ENCODE measurements around the gene S100A16. TPM values are rescaled to one million over a fixed set of nuclear protein-coding genes. Genes with fewer than 3 reads are reported as not detected.
"Not testable (repeated sequence)": the region's sequence is repeated elsewhere in the genome, so short reads cannot be mapped to it uniquely, and the experiment has no call there.

The S100A16 gene
- total RNA-seq, 1 donor from 2014 or later: 39.8 TPM

DNA sequence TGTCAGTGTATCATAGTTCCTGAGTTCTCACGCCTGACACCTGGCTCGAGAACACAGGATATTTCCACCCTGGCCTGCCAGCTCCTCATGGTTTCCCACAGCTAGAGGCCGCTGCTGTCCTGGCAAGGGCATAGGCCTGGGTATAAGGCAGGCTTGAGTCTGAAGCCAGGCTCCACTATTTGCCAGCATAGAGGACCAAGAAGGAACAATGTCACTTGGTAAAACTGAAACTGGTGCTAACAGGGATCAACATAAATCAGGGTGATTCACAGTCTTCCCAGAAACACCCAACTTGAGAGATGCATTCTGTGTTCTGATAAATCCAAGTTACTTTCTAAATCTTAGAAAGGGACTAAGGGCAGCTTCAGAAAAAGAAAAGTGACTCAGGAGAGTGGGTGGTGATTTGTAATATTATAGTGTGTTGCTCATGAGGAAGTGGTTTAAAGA is 40.3 kb downstream of the S100A16 start:
- intact Hi-C loops (cut with DNase I): loop anchor here (2.0 to 5.0 kb wide), 3 partner anchors 98 to 415 kb away; partner anchors contain the start of genes ILF2 and RAB13
- DNase-seq (ENCODE audit: low spot score): peak; percentile 86

DNA sequence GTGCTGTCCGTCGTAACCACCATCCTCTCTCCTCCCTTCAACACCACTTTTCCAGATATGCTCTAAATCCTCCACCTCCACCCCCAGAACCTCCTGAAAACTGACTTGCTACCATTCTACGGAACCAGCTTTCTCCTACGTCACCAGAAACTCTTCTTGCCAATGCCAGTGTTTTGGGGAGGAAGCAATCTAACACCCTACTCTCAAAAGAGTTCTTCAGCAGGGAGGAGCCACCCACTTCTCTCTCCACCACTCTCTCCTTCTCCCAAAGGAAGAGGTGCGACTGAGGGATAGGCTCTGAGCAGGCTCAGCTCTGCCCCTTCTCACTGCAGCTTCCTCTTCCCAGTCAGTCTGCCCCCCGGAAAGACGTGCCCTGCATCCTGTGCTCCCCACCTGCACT is 41.2 kb downstream of the S100A16 start:
- intact Hi-C loops (cut with DNase I): loop anchor here (2.0 to 5.0 kb wide), 3 partner anchors 99 to 416 kb away; partner anchors contain the start of genes ILF2 and RAB13
- DNase-seq (ENCODE audit: low spot score): no peak

DNA sequence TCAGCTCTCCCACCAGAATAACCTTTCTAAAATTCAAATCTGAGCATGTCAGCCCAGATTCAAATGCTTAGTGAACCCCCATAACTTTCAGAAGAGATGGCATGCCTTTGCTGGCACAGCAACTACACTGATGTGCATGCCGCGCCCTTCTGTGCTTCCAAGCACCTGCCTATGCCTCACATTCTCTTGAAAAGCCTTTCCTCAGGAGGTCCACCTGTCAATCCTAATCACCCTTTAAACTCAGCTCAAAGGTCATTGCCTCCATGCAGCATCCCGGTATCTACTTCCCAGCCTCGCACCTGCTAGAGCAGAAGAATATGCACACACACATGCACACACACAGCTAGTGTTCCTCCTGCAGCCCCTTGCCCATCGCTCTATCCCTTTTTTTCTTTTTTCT is 42.1 kb downstream of the S100A16 start:
- DNase-seq (ENCODE audit: low spot score): no peak
- intact Hi-C loops (cut with DNase I): loop anchor here (5.0 kb wide), 2 partner anchors 201 to 416 kb away; partner anchors contain the start of gene RAB13

DNA sequence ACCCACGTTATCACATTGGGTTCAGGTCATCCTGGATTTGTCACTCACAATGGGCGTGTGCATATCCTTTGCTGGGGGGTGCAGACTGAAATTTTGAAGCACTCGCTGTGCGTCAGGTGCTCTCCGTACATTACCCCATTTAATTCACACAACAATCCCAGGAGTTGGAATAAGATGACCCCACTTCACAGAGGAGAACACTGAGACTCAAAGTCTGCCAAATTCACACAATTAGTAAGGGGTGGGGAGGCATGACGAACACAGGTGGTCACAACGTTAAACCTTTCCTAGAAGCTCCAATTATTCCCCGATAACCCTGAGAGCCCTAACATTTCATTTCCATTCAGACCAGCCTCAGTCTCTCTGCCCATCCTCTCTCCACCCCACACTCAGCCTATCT is 43.5 kb downstream of the S100A16 start:
- no peak for DNase-seq (ENCODE audit: low spot score)
- intact Hi-C loops (cut with DNase I): loop anchor here (2.0 to 5.0 kb wide), 2 partner anchors 47 to 217 kb away; partner anchors contain the start of gene S100A14

DNA sequence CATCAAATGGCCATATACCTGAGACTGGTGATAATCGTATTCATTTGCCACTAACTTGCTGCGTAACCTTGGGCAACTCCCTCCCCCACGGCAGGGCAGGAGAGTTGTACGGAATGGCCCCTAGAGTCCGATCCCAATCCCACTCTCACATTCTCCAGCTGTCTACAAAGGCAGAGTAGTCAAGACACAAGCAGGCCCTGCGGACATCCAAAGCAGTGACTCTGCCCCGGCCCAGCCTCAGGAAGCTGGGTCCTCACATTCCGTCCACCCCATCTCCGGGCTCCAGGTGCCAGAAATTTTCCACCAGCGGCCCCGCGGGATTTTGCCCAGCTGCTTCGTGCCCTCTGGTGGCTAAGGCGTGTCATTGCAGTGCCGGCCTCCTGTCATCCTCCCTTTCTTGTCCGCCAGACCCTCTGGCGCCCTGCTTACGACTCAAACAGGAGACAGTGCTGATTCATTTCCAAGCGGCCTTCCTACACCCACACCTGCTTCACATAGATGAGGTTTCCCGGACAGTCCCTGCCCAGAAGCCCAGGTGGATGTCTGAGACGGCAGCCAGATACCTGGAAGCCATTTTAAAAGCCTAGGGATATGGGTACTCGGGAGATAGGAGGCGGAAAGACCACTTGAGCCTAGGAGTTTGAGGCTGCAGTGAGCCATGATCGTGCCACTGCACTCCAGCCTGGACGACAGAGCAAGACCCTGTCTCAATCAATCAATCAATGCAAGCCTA is 44.4 kb downstream of the S100A16 start:
- intact Hi-C loops (cut with DNase I): loop anchor here (1.0 to 5.0 kb wide), 4 partner anchors 35 to 216 kb away; partner anchors contain the start of gene S100A14
- peak; percentile 96 for DNase-seq (ENCODE audit: low spot score)

DNA sequence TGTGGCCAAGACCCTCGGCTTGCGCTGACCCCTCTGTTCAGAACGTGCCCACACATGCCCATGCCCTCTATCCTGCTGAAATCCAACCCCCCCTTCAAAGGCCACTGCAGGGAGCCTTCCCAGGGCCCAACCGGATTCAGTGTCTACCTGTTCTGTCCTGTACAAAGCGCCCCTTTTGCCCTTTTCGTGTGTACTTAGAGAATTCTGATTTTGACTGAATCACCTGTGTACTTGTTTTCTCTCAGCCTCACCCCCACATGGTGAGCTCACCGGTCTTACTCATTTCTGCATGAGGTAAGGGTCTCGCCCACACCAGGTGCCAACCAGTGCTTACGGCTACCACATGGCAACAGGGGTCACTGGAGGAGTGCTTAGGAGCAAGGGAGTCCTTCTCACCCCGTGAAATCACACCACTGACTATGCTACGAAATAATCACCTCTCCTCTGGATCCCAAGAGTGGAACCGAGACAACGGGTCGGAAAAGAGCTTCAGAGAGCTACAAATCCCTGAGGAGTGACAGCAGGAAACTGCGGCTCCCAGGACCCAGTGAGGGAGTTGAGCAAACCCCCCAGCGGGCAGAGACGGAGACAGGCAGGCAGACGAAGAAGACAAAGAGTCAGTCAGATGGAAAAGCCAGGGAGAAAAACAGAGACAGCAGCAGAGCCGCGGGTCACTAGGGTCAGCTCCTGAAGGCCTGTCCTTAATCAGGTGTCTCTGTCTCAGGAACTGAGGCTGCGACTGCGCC is 45.1 kb downstream of the S100A16 start:
- no peak for DNase-seq (ENCODE audit: low spot score)
- intact Hi-C loops (cut with DNase I): loop anchor here (1.0 to 5.0 kb wide), 4 partner anchors 34 to 215 kb away; partner anchors contain the start of gene S100A14

DNA sequence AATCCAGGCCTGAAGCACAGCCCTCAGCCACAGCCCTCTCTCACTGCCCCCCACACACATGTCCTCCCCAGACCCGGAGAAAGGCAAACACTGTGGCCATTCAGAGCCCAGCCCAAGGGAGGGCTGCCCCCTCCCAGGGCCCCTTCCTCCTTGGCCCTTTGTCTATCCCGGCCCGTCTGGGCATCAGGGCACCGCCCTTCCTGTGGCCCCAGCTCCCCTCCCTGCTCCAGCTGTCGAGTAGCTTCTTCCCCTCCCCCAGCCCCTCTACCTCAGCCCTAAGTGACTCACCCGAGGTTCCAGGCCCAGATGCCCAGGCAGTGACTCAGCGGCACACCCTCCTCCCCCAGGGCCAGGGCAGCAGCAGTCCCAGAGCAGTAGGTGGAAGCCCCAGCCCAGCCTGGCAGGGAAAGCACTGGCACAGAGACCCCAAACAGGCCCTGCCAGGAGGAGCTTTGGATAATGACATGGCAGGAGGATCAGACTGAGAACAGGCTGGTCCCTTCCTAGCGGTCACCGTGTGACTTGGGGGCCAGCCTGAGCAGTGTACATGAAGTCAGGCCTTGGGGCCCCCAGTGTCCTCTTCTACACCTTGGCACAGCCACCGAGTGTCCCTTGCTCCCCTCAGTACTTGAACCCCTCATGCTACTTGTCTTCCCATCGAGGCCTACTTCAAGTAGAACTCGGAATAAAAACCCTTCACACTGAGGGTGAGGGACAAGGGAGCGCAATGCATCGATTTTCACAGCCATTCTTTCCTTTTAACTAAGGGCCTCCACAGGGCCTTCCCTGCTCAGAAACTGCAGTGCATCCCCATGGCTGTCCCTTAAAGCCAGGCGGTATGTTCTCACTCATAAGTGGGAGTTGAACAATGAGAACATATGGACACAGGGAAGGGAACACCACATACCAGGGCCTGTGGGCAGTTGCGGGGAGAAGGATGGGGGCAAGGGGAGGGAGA is 46.2 kb downstream of the S100A16 start:
- peak; percentile 99 for DNase-seq (ENCODE audit: low spot score)
- intact Hi-C loops (cut with DNase I): loop anchor here (1.0 to 5.0 kb wide), 2 partner anchors 59 to 214 kb away; no protein-coding TSS in a partner anchor

DNA sequence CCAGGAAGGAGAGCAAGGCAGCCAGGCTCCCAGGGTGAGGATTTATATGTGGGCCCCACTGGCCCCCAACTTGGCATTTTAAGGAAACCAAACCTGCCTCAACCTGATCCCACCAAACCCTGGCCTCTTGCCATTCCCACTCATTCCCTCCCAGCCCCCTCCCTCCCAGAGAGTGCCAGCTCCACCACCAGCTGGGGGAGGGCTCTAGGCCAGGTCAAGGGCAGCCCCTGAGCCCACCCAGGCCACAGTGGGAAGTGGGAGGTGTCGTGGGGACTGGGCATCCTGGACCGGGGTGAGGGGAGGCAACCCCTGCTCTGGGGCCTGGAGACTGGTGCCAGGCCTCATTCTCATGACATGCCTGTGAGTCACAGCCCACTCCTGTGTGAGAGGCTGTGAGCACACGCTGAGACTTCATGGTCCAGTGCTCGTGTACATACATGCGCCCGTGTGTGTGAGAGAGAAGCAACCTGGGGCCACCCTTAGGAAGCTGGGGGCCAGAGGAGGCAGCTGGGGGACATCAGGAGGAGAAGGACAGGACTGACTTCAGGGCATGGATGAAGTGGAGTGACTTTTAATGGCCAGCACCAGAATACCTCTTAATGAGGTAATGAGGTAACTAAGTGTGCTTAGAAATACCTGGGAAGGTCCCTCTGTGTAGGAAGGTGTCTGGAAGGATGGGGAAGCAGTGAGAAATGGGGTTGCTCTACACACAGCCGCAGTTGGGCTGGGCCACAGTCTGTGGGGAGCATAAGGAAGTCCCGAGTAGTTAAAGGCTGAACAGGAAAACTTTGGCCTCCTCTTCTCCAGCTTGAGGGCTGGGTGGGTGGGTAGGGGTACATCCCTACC is 47.2 kb downstream of the S100A16 start, which contains the start of gene S100A2:
S100A2 (minus strand) TSS at position 316 of the 846 bp plus-strand sequence. CDS start 1,967 bp downstream, outside the sequence.
- DNase-seq (ENCODE audit: low spot score): no peak
- intact Hi-C loops (cut with DNase I): loop anchor here (1.0 to 5.0 kb wide), 2 partner anchors 58 to 213 kb away; no protein-coding TSS in a partner anchor

DNA sequence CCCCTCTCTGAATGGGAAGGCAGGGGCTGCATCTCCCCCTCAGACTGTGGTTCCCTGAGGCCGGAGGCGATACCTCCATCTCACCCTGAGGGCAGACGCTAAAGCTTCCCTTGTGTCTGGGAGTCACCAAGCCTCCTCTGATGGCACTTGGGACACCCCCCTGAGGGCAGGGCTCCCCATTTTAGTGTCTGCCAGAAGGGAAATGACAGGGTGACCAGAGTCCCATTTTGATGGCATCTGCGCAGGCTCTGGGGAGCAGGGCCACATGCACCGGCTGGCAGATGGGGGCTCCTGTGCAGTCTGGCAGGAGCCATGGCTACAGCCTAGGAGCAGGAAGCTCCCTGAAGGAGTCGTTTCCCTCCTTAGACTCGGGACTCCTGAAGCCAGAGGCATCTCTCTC is 48.9 kb downstream of the S100A16 start:
- no peak for DNase-seq (ENCODE audit: low spot score)
- intact Hi-C loops (cut with DNase I): no loop called here

DNA sequence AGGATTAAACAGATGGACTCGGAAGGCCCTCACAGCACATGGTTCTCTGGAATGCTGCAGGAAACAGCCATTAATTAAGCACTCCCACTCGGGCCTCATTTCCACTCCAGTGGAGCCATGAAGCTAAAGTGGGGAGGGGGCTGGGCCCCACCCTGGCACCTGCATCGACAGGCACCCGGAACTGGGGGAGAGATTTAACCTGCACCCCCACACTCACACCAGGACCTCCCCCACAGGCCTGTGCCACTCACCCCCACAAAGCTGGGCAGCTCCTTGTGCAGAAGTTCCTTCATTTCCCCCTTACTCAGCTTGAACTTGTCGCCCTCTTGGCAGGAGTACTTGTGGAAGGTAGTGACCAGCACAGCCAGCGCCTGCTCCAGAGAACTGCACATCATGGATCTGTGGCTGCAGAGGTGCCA is 49.4 kb downstream of the S100A16 start:
- DNase-seq (ENCODE audit: low spot score): no peak
- intact Hi-C loops (cut with DNase I): no loop called here

DNA sequence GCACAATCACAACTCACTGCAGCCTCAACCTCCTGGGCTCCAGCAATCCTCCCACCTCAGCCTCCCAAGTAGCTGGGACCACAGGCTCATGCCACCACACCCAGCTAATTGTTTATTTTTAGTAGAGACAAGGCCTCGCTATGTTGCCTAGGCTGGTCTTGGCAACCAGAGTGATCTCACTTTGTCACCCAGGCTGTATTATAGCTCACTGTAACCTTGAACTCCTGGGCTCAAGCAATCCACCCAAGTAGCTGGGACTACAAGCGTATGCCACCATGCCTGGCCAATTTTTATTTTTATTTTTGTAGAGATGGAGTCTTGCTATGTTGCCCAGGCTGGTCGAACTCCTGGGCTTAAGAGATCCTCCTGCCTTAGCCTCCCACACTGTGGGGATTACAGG is 50.9 kb downstream of the S100A16 start:
- intact Hi-C loops (cut with DNase I); DNase-seq (ENCODE audit: low spot score): not testable (repeated sequence)

DNA sequence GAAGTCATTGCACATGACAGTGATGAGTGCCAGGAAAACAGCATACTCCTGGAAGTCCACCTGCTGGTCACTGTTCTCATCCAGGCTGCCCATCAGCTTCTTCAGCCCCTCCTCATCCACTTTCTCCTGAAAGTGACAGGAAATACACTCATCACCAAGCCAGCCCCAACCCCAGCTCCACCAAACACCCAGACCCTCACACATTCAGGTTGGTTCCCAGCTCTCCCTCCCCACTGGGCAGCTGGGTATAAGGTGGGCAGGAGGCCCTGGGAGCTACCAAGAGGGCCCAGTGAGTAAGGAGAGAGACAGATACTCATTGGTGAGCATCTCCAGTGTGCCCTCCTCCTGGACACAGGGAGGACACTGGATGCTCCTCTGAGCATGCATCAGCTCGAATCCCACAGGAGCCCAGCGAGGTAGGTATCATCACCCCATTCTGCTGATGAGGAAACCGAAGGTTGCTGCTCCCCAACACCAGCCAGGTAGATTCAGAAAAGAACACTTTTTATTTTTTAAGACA is 51.4 kb downstream of the S100A16 start:
- no peak for DNase-seq (ENCODE audit: low spot score)
- intact Hi-C loops (cut with DNase I): no loop called here

DNA sequence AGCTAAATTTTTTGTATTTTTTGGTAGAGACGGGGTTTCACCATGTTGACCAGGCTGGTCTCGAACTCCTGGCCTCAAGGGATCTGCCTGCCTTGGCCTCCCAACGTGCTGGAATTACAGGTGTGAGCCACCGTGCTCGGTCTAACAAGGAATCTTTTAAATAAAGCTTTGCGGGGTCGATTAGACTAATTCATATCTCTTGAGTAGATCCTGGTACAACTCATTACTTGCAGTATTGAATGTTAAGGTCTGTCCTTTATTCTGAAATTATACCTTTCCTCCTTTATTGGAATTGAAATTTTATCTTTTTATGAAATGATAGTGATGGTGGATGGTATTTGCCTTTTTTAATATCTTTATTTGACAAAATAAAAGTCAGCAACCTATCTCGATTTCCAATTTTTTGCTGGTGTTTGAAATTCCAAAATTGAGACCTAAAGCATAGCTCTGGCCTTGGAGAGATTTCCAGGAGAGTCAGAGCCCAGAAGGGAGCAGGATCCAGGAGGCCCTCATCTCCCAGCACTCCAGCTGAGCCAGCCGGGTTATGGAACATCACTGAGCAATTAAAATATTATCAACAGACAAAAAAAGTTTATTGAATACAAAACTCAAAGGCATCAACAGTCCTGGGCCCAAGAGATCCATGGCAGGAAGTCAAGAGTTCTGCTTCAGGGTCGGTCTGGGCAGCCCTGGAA is 52.0 kb downstream of the S100A16 start:
- no peak for DNase-seq (ENCODE audit: low spot score)
- intact Hi-C loops (cut with DNase I): no loop called here

DNA sequence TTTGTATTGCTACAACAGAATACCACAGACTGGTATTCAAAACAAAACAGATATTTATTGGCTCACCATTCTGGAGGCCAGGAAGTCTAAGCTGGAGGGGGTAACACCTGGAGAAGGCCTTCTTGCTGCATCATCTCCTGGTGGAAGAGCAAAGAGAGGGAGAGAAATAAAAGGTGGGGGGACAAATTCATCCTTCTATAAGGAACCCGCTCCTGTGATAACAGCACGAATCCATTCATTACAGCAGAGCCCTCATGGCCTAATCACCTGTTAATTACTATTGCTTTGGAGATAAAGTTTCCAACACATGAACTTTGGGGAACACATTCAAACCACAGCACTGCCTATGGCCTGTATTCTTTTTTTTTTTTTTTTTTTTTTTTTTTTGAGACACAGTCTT is 52.7 kb downstream of the S100A16 start:
- no peak for DNase-seq (ENCODE audit: low spot score)
- intact Hi-C loops (cut with DNase I): no loop called here

DNA sequence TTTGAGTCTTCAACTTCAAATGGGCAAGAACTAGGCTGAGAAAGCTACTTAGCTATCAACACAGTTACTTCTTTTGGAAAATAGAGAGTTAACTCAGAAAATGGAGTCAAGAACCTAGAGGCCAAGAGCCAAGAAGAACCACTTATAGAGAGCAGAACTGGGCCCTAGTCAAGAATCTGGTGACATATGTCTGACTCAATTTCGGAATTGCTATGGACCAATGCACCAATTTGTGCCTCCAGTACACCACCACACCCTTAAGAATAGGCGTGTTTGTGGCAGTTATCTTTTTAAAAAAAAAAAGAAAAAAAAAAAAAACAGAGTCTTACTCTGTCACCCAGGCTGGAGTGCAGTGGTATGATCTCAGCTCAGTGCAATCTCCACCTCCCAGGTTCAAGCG is 55.1 kb downstream of the S100A16 start:
- intact Hi-C loops (cut with DNase I): no loop called here
- no peak for DNase-seq (ENCODE audit: low spot score)

All from cardiac septum (tissue), 1 donor.